GM13976 (cell line): Measurements from ENCODE around the gene POLA1.

ENCODE experiments used
- DNase-seq: peaks from one replicate; pipeline ENCODE4 v3.0.0; 2012; ENCODE audit warnings: low spot score
- CTCF ChIP-seq: IDR thresholded peaks from 2 replicates; pipeline ENCODE4 v1.5.1; 2012; ENCODE audit warnings: borderline replicate concordance, mild to moderate bottlenecking; ENCODE audit not compliant: insufficient read depth; ENCODE audit errors: extremely low read depth, missing control alignments, control extremely low read depth
- in situ Hi-C: fragments of 300-500 bp; cut with MboI; formaldehyde crosslinking; loops from one replicate; pipeline ENCODE4 v1.12.0; 2022; ENCODE audit warnings: low sequenced_read_pairs, mixed read lengths, inconsistent platforms; ENCODE audit not compliant: unreplicated experiment

Gene POLA1

GRCh38 chrX:24945009-24945408 lies 251.3 kb downstream of the POLA1 start:
- in situ Hi-C loops = no loop called here
- no peak for DNase-seq
- no peak for TF ChIP-seq CTCF

- no peak for DNase-seq
- in situ Hi-C loops = no loop called here
- TF ChIP-seq CTCF = no peak
These were observed 252.7 kb downstream of the POLA1 start for GRCh38 chrX:24946369-24946768.

GRCh38 chrX:24954732-24955131 lies 261.0 kb downstream of the POLA1 start:
- no peak for DNase-seq
- in situ Hi-C loops = no loop called here

GRCh38 chrX:24955372-24955930 lies 261.7 kb downstream of the POLA1 start:
- no peak for TF ChIP-seq CTCF

More at GRCh38 chrX:24954732-24955131, 261.0 kb downstream of the POLA1 start:
- no peak for TF ChIP-seq CTCF

GRCh38 chrX:24956828-24957227 lies 263.1 kb downstream of the POLA1 start:
- in situ Hi-C loops = no loop called here
- no peak for TF ChIP-seq CTCF
- DNase-seq = no peak

More at GRCh38 chrX:24955372-24955930, 261.7 kb downstream of the POLA1 start:
- in situ Hi-C loops = no loop called here
- no peak for DNase-seq

- TF ChIP-seq CTCF = no peak
- in situ Hi-C loops = no loop called here
- no peak for DNase-seq
These were observed 268.1 kb downstream of the POLA1 start for GRCh38 chrX:24961809-24962208.
